Measurements from ENCODE around the gene DOCK11.

DNA sequence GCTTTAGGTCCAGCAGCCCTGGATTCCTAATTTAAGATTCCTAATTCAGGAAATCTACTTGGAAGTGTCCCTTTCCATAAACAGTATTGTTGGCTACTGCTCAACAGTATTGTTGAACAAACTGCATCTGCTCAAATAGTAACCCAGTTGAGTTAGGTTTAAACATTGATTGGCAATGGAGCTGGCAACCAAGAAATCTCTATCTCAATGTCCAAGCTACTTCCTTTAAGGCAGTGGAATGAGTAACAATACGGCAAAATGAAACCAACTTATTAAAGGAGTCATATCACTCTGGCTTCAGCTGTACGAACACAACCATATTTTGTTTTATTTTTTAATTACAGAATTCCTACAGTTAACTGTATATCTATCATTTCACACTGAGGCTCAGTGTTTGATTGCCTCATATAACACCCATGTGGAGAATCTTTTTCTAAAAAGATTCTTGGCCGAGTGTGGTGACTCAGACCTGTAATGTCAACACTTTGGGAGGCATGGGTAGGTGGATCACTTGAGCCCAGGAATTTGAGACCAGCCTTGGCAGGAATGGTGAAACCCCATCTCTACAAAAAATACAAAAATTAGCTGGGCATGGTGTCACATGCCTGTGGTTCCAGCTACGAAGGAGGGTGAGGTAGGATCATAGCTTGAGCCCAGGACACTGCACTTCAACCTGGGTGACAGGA lies 160.1 kb downstream of the DOCK11 start:
- TF ChIP-seq, protein P1, sequence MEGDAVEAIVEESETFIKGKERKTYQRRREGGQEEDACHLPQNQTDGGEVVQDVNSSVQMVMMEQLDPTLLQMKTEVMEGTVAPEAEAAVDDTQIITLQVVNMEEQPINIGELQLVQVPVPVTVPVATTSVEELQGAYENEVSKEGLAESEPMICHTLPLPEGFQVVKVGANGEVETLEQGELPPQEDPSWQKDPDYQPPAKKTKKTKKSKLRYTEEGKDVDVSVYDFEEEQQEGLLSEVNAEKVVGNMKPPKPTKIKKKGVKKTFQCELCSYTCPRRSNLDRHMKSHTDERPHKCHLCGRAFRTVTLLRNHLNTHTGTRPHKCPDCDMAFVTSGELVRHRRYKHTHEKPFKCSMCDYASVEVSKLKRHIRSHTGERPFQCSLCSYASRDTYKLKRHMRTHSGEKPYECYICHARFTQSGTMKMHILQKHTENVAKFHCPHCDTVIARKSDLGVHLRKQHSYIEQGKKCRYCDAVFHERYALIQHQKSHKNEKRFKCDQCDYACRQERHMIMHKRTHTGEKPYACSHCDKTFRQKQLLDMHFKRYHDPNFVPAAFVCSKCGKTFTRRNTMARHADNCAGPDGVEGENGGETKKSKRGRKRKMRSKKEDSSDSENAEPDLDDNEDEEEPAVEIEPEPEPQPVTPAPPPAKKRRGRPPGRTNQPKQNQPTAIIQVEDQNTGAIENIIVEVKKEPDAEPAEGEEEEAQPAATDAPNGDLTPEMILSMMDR (conservative IDR thresholded peaks at IDR 0.05; ENCODE audit: low read length) = no peak
- no peak for TF ChIP-seq EZH2phosphoT487 (IDR thresholded peaks at IDR 0.05; ENCODE audit: borderline replicate concordance, low read depth, low read length)
